Measurements from ENCODE around the gene ZNF318.
"Not testable (repeated sequence)": the region's sequence is repeated elsewhere in the genome, so short reads cannot be mapped to it uniquely, and the experiment has no call there.

Gene ZNF318

GRCh38 chr6:43338243-43338642 is 31.2 kb downstream of the ZNF318 start:
- DNase-seq (ENCODE audit: low read depth), result no peak

GRCh38 chr6:43336382-43336781 is 33.1 kb downstream of the ZNF318 start:
- no peak for DNase-seq (ENCODE audit: low read depth)

- DNase-seq (ENCODE audit: low read depth), result no peak
Measured at GRCh38 chr6:43335469-43335868, 34.0 kb downstream of the ZNF318 start.

GRCh38 chr6:43334466-43335095 is 34.9 kb downstream of the ZNF318 start:
- peak; percentile 71 for DNase-seq (ENCODE audit: low read depth)

GRCh38 chr6:43331891-43332290 is 37.6 kb downstream of the ZNF318 start:
- DNase-seq (ENCODE audit: low read depth), result no peak

GRCh38 chr6:43331470-43331869 is 38.0 kb downstream of the ZNF318 start:
- DNase-seq (ENCODE audit: low read depth), result no peak

GRCh38 chr6:43328528-43328927 is 40.9 kb downstream of the ZNF318 start:
- no peak for DNase-seq (ENCODE audit: low read depth)

- no peak for DNase-seq (ENCODE audit: low read depth)
Measured at GRCh38 chr6:43325876-43326275, 43.6 kb downstream of the ZNF318 start.

- DNase-seq (ENCODE audit: low read depth), result no peak
Measured at GRCh38 chr6:43318011-43318410, 51.4 kb downstream of the ZNF318 start.

GRCh38 chr6:43313813-43314212 is 55.6 kb downstream of the ZNF318 start:
- DNase-seq (ENCODE audit: low read depth), result no peak

- no peak for DNase-seq (ENCODE audit: low read depth)
Measured at GRCh38 chr6:43311666-43312065, 57.8 kb downstream of the ZNF318 start.

- DNase-seq (ENCODE audit: low read depth), result no peak
Measured at GRCh38 chr6:43310624-43311023, 58.8 kb downstream of the ZNF318 start.

GRCh38 chr6:43310134-43310533 is 59.3 kb downstream of the ZNF318 start:
- peak; percentile 14 for DNase-seq (ENCODE audit: low read depth)

- DNase-seq (ENCODE audit: low read depth), result no peak
Measured at GRCh38 chr6:43308990-43309477, 60.4 kb downstream of the ZNF318 start.

- peak; percentile 45 for DNase-seq (ENCODE audit: low read depth)
Measured at GRCh38 chr6:43308101-43308989, 61.1 kb downstream of the ZNF318 start, which contains the start of gene CRIP3. Gene CRIP3, minus strand, starts transcription at chr6:43308826. Its CDS starts 34 bp downstream, at chr6:43308792.

GRCh38 chr6:43307451-43308100 is 61.9 kb downstream of the ZNF318 start:
- no peak for DNase-seq (ENCODE audit: low read depth)

GRCh38 chr6:43306086-43306485 is 63.4 kb downstream of the ZNF318 start:
- DNase-seq (ENCODE audit: low read depth), result no peak

- DNase-seq (ENCODE audit: low read depth), result no peak
Measured at GRCh38 chr6:43304882-43305281, 64.6 kb downstream of the ZNF318 start.

- DNase-seq (ENCODE audit: low read depth), result no peak
Measured at GRCh38 chr6:43304361-43304760, 65.1 kb downstream of the ZNF318 start.

GRCh38 chr6:43303751-43304331 is 65.6 kb downstream of the ZNF318 start:
- no peak for DNase-seq (ENCODE audit: low read depth)

- not testable (repeated sequence) for DNase-seq (ENCODE audit: low read depth)
Measured at GRCh38 chr6:43303006-43303405, 66.4 kb downstream of the ZNF318 start.

- DNase-seq (ENCODE audit: low read depth), result no peak
Measured at GRCh38 chr6:43302126-43302525, 67.3 kb downstream of the ZNF318 start.

All from EH (cell line).